GM19351 (cell line): ENCODE measurements around the gene SETD1A.
"Not testable (repeated sequence)": the region's sequence is repeated elsewhere in the genome, so short reads cannot be mapped to it uniquely, and the experiment has no call there.

Experiments used
- ATAC-seq: cut with Tn5 transposase; IDR thresholded peaks from one replicate; pipeline ENCODE4 v1.9.1; 2021; ENCODE audit warnings: mild to moderate bottlenecking, moderate library complexity; ENCODE audit not compliant: unreplicated experiment

The SETD1A gene

DNA sequence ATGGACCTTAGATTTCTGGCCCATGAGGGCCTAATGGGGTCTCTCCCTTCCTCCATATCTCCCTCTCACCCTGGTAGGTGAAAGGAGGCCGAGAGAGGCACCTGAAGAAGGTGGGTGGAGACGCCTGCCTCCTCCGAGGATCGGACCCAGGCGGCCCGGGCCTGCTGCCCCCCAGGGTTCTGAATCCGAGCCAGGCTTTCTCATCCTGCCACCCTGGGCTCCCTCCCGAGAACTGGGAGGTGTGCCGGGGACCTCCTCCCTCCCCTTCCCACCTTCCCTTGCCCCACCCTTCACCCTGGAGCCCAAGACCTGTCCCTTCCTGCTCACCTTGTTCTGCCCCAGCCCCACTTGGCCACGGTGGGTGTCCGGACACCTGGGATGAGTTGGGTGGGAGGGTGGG, 29.2 kb upstream of the SETD1A start:
- no peak for ATAC-seq

DNA sequence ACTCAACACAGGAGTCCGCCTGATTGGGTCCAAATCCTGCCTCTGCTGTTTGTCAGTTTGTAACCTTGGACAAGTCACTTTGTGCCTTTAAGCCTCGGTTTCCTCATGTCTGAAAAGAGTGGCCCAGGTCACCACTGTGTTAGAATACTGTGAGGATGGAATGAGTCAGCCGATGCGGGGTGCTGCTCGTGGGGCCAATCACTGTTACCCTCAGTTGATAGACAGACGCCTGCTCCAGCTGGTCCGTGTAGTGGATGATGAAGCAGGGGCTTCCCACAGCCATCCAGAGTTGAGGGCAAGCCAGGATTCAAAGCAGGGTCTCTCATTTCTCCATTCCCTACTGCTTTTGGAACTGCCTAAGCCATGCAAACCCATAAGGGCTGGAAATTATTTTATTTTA, 28.4 kb upstream of the SETD1A start:
- ATAC-seq: no peak

DNA sequence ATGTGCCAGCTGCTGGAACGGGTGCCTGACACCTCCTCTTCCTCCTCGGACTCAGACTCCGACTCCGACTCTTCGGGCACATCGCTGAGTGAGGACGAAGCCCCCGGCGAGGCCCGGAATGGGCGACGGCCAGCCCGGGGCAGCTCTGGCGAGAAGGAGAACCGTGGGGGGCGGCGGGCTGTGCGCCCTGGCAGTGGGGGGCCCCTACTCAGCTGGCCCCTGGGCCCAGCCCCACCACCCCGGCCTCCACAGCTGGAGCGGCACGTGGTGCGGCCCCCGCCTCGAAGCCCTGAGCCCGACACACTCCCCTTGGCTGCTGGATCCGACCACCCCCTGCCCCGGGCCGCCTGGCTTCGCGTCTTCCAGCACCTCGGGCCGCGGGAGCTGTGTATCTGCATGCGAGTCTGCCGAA, 27.4 kb upstream of the SETD1A start:
- no peak for ATAC-seq

DNA sequence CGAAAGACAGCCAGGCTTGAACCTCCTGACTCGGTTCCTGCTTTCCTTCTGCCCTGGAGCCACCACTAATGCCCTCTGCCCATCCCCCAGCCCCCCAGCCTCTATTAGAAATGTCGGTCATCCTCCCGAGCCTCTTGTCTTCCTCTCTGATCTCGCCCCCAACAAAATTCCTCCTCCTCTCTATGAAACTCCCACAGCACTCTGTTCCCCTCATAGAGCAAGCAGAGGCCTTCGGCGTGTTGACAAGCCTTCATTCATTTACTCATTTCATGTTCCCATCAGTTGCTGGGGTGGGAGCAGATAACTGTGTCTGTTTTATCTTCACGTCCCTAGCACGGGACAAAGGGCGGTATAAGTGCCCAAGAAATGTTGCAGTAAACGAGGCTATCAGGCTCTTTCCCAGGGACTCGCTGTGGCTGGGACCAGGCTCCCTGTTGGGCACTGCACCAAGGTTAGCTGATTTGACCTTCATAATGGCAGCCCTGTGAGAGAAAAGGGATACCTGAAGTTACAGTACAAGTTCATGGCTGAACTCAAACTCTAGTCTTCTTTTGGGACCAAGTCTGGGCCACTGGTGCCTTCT, 26.4 kb upstream of the SETD1A start:
- no peak for ATAC-seq

DNA sequence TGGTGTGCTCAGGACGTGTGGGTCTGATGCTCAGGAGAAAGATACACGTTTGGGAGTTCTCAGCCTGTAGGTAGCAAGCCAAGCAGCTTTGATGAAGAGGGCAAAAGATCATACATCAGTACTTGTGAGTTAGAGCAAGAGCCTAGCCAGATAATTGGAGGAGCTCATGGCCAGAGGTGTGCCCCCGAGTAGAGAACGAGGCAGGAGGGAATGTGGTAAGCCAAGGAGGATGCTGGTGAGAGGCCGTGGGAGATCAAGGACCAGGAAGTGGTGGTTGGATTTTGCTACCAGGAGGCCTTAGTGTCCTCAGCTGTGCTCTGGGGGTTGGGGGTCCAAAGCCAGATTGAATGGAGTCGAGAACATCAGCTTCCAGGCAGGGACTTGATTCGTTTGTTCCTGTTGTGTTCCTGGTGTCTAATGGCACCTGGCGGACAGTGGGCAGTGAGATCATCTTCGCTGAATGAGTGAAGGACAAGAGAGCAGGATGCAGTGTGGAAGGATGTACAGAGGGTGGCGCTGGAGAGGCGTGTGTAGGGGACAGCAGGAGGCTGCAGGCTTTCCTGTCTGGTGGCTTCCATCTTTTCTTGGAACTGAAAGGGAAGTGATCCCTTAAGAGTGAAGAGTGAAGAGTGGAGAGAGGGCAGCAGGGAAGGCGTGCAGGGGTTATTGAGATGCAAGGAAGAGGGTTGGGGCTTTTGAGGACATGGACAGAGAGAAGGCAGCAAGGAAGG, 22.6 kb upstream of the SETD1A start:
- ATAC-seq: no peak

DNA sequence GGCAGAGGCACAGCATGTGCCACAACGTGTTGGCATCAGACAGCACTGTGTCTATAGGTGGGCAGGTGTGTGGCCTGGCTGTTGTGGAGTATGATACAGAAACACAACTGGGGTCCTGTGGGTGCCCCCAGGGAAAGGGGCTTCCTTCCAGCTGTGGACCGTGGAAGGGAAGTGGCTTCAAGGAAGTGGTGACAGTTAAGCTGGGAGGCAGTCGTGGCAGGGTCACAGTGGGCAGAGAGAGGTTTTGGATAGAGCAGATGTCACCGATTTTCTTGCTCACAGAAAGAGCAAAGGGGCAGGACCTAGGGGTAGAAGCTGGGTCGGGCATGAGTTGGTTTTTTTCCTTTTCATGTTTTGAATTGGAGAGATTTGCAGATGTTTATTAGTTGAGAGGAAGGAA, 19.9 kb upstream of the SETD1A start:
- ATAC-seq: no peak

DNA sequence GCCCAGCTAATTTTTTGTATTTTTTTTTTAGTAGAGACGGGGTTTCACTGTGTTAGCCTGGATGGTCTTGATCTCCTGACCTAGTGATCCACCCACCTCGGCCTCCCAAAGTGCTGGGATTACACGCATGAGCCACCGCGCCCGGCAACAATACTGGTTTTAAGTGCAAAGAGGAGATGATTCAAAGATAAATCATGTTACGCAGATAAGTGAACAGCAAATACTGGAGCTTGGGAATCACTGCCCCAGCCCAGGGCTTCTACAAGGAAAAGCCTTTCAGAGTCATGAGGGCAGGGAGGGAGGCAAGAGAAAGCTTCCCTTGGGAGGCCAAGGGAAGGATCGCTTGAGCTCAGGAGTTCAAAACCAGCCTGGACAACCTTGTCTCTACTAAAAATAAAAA, 18.0 kb upstream of the SETD1A start:
- not testable (repeated sequence) for ATAC-seq

DNA sequence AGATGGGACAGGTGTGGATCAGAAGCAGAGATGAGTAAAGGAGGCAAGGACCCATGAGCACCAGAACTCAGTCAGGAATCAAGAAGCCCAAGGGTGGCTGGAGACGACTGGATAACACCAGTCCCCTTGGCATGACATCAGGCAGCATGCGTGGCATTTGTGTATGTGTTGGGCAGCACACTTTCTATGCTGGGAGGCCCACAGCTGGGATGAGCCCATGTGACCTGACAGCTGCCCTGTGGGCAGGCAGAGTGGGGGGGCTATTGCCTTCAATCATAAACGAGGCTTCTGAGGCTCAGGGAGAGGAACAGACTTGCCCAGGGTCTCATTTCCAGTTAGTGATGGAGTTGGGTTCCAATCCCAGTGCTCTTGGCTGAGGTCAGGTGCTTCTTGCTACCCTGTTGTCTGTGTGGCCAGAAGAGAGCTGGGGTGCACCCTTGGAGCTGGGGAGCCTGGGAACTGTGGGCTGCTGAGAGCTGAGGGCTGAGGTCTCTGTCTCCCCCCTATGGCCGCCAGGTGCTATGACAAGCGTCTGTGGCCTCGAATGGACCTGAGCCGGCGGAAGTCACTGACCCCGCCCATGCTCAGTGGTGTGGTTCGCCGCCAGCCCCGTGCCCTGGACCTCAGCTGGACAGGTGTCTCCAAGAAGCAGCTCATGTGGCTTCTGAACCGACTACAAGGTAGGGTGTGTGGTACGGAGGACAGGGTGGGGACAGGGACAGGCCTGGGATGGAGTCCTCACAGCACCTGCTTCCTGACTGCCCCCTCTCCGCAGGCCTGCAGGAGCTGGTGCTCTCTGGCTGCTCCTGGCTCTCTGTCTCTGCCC, 15.7 kb upstream of the SETD1A start:
- peak; percentile 90 for ATAC-seq

DNA sequence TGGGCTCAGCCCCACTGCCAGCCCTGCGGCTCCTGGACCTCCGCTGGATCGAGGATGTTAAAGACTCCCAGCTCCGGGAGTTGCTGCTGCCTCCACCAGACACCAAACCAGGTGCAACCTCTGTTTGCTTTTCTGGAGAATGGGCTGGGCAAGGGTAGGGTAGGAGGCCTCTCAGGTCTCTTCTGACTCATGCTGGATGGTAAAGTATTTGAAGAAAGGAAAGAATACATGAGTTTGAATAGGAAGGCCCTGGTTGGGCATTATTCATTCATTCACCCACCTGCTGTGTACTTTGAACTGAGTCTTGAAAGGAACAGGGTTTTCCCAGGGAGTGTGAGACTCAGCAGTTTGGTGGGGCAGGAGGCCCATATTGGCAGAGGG, 15.1 kb upstream of the SETD1A start:
- no peak for ATAC-seq

DNA sequence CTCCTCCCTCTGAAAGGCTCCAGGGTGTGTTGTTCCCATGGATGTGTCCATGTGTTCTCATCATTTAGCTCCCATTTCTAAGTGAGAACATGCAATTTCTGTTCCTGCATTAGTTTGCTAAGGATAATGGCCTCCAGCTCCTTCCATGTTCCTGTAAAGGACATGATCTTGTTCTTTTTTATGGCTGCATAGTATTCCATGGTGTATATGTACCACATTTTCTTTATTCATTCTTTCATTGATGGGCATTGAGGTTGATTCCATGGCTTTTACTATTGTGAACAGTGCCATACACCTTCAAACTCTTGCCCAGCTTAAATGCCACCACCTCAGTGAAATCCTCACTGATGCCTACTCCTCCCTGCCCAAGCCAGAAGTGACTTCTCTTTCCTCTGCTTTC, 13.2 kb upstream of the SETD1A start:
- ATAC-seq: no peak

DNA sequence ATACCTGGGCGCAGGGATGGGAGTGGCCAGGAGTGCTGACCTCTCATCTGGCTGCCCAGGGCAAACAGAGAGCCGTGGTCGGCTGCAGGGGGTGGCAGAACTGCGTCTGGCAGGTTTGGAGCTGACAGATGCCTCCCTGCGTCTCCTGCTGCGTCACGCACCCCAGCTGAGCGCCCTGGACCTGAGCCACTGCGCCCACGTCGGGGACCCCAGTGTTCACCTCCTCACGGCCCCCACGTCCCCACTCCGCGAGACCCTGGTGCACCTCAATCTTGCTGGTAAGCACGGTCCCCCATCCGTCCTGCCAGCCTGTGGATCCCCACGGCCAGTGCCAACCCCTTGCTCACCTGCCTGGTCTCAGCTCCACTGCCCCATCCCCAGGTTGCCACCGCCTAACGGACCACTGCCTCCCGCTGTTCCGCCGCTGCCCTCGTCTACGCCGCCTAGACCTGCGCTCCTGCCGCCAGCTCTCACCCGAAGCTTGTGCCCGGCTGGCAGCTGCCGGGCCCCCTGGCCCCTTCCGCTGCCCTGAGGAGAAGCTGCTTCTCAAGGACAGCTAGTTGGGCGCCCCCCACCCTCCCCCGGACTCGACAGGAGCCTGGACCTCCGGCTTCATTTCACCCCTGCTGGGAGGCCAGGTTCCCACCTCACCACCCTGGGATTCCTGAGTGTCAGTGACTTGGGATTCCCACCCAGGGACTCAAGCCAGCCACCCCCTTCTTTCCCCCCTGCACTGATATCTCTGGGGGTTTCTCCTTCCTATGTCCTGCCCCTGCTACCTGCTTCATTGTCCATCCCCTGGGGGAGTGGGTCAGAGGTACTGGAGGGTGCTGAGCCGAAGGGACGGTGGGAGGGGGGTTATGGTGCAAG, 10.6 kb upstream of the SETD1A start:
- ATAC-seq: no peak

DNA sequence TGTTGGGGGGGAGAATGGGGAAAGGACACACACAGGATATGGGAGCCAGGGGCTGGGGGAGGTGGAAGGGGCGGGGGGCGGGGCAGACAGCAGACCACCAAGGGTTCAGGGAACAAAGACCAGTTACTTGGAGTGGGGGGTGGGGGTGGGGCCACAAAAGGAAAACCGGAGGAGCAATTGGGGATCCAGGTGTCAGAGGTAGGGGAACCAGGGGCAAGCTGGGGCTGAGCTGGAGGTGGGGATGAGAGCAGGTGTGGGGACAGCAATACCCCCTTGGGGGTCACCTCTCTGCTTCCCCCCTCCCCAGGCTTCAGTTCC, 10.1 kb upstream of the SETD1A start:
- no peak for ATAC-seq

DNA sequence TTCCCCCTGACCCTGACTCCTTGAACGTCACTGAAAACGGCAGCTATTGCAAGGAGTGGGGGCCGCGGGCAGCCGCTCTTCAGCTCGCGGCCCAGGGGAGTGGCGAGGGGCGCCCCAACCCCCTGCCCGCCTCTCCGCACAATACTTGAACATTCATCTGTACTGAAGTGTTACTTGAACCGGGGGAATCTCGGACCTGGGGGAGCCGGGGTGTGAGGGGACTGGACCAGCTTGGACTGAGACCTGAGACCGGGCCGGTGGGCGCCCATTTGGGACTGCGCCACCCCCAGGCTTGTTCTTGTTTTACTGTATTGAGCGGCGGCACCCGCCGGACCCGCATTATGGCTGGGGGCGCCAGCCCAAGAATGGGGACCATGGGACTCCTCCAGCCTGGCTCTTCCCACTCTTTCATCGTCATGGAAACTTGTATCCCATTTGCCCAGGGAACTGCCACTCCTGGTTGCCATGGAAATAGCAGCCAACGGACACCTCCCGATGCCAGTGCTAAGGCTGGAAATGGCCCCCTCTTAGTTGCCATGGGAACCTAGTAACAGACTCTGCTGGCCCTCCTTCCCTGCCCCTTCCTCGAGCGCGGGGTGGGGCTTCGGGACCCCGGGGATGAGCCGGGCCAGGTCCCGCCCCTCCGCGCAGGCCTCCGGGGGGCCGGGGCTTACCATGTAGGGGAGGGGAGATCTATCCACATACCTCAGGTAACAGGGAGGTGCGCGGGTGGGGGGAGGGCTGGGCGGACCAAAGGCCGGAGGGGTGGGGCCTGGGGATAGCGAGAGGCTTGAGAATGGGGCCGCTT, 9.5 kb upstream of the SETD1A start:
- no peak for ATAC-seq

DNA sequence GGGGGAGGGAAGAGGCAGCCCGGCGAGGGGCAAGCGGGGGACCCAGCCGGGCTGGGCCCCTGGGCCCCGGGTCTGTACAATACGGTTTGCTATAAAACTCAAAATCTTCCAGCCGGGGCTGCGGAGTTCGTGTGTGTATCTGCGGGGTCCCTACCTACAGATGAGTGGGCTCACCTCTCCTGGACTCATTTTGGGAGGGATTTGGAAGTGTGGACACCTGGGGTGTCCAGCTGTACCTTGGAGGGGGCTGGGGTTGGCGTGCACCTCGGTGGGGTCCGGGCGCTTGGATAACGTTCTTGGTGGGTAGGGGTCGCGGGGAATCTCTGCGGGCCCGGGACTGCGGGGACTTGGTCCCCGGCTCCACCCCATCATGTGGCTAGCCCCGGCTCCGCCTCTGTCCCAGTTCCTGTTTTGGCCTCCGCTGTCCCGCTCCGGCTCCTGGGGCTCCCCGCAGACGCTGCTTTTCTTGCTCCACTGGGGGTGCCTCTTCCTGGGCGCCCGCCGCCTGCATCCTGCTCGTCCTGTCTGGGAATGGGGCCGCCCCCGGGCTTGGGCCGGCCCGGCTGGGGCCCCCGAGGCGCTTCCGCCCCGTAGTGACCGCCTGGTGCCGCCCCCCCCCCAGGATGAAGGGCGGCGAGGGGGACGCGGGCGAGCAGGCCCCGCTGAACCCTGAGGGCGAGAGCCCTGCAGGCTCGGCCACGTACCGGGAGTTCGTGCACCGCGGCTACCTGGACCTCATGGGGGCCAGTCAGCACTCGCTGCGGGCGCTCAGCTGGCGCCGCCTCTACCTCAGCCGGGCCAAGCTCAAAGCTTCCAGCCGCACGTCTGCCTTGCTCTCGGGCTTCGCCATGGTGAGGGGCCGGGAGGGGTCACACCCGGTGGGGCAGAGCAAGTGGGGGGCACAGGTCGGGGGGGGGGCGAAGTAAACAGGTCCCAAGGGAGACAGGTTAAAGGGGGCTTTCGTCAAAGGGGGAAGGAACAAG, 8.6 kb upstream of the SETD1A start, which contains the start of gene ORAI3:
TSS of gene ORAI3 (plus strand) at position 402 of the 983 bp plus-strand sequence. CDS start at position 624, 222 bp downstream.
- ATAC-seq: peak; percentile 62

DNA sequence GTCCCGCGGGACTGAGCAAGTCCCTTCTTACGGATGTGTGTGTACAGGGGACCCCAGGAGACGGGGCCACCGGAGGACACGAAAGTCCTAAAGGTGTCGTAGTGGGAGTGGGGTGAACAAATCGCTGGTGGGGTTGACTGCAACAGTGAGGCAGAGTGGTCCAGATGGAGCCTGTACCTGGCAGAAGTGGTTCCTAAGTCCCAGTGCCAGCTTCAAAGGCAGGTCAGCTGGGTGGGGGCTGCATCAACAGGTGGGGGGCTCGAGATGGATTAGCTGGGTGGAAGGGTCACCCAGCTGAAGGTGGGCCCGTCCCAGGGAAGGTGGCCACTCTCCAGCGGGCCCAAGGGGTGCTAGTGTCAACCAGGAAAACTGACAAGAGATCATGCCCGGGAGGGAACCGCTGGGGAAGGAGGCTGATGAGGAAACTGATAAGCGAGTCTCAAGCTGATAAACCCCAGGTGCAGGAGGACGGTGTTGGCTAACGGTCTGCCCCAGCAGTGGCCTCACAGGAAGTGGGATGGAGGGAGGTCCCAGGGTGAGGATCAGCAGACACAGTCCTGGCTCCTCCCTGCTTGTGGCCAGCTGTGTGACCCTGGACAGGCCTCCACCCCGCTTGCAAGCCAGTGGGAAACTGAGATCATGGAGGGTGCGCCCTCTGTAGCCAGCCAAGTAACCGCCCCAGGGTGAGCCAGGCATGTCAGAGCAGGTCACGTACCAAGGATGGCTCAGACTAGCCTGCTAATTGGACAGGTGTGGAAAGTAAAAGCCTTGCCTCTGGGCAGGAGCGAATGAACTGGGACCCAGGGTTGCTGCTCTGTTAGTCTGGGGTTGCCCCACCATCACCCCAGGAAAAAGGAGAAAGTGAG, 7.7 kb upstream of the SETD1A start:
- peak; percentile 56 for ATAC-seq

DNA sequence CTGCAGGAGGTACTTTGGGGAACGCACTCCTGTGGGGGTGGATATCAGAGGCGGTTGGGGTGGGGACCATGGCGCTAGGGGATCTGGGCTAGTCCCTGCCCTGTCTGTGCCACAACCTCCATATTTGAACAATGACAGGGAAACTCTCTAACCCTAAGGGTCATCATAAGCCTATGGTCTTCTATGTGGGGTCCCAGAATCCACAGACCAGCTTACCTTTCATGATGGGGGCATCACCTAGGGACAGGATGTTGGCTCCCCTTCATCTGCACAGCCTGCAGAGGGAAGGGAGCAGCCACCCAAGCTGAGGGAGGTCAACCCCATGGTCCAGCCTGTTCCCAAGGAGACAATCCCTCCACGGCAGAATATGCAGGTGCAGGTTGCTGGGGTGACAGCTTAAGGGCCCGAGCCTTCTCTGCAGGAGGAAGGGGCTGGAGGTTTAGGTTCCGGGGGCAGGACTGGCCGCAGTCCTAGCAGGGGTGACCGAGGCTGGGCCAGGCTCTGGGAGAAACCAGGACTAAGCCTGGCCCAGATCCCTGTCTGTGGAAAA, 7.0 kb upstream of the SETD1A start:
- ATAC-seq: no peak

DNA sequence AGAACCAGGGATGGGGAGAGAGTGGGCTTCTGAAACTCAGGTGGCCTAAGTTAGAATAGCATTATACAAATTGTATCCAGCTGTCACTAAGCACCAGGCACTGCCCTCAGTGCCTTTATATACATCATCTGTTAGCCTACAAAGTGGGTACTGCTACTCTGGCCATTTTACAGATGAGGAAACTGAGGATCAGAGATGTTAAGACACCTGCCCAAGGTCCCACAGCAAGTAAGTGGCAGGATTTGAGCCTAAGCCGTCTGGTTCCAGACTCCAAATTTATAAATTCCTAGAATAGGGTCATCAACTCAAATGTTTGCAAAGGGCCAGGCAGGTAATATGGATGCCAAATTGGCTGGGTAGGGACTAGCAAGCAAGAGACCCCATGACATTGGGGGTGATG, 6.4 kb upstream of the SETD1A start:
- ATAC-seq: no peak

DNA sequence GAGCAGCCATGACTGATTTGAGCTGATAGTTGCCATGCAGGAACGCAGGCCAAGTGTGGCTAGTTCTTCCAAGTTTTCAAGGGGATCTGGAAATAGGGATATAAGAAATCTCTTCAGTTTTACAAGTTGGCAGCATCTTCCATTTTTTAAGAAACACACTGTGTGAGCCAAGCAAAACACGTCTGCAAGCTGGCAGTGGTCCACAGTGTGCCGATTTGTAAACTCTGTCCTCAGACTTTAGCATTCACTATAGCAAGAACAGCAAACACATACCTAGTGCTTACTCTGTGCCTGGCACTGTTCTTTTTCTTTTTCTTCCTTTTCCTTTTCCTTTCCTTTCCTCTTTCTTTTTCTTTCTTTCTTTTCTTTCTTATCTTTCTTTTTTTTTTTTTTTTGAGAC, 5.8 kb upstream of the SETD1A start:
- ATAC-seq: no peak
